Stomach (tissue), 9 donors: Measurements from ENCODE around the gene WNT5A. TPM values are rescaled to one million over a fixed set of nuclear protein-coding genes. Genes with fewer than 3 reads are reported as not detected.

Source experiments
- DNase-seq, 2 donors: peaks; one replicate each; pipeline versions ENCODE4 v3.0.0 to v3.0.0-alpha.2; 2013 to 2019
- H3K27ac ChIP-seq, 5 donors: fragments of 200-600 bp in 4 of 5; sonication (generic) in 4 of 5; one replicate each; pipeline ENCODE4 v1.5.1; 2013 to 2019; ENCODE audit warnings: mild to moderate bottlenecking in 1 of 5, moderate library complexity in 1 of 5
- H3K27me3 ChIP-seq, 3 donors: fragments of 200-600 bp; sonication (generic); one replicate each; pipeline ENCODE4 v1.5.1; 2017 to 2019; ENCODE audit warnings: mixed run types in 1 of 3
- H3K36me3 ChIP-seq, 4 donors: fragments of 200-600 bp; sonication (generic); 1 replicate in 3 of 4; 2 replicates in 1 of 4; pipeline ENCODE4 v1.5.1; 2016 to 2019
- H3K4me1 ChIP-seq, 4 donors: fragments of 200-600 bp; sonication (generic); one replicate each; pipeline ENCODE4 v1.5.1; 2016 to 2019
- H3K4me3 ChIP-seq, 4 donors: fragments of 200-600 bp; sonication (generic) in 3 of 4; one replicate each; pipeline ENCODE4 v1.5.1; 2016 to 2019; ENCODE audit warnings: mild to moderate bottlenecking in 1 of 4
- H3K9me3 ChIP-seq, 4 donors: fragments of 200-600 bp; sonication (generic); one replicate each; pipeline ENCODE4 v1.5.1; 2016 to 2019
- EP300 ChIP-seq: sonication (generic); formaldehyde crosslinking; IDR thresholded peaks from one replicate; pipeline ENCODE4 v1.6.1; 2017; ENCODE audit warnings: antibody characterized with exemption
- POLR2A ChIP-seq, 4 donors: fragments of 450-650 bp; IDR thresholded peaks; one replicate each; pipeline ENCODE4 v1.6.1; 2016; ENCODE audit warnings: antibody characterized with exemption in 4 of 4, control low read depth in 2 of 4, mild to moderate bottlenecking in 1 of 4, moderate library complexity in 1 of 4
- POLR2AphosphoS5 ChIP-seq, 3 donors: sonication (generic); formaldehyde crosslinking; IDR thresholded peaks; one replicate each; pipeline ENCODE4 v1.6.1; 2016; ENCODE audit warnings: antibody characterized with exemption in 3 of 3
- WGBS, 5 donors: extraction: QIAGEN DNeasy Blood & Tissue Kit in 3 of 5; methylation state at CpG; one replicate each; pipeline versions ENCODE4 v1.1.5 to v1.1.7; 2013 to 2018; 5-methylcytosine and 5-hydroxymethylcytosine counted together
- intact Hi-C: fragments of 100-400 bp; cut with DNase I; formaldehyde crosslinking; loops from one replicate; pipeline ENCODE4 v1.15.1; 2023; ENCODE audit warnings: low total_unique reads
- polyA plus RNA-seq, 3 donors: library from polyadenylated mRNA; stranded (reverse); fragments of 200-250 nt; gene quantifications; one replicate each; pipeline ENCODE4 v1.2.3, GENCODE V29; 2013
- total RNA-seq, 5 donors: library from RNA; depleted of rRNA; stranded (reverse); fragments of >200 nt; gene quantifications; one replicate each; pipeline versions ENCODE4 v1.1.0 to v1.2.3, GENCODE V29; 2014 to 2016
- TF ChIP-seq, protein P1 (sequence below), 7 experiments: fragments of 450-650 bp in 4 of 7; fragments of 200-600 bp in 3 of 7; sonication (generic) in 3 of 7; IDR thresholded peaks; one replicate each; pipeline ENCODE4 v1.5.1; 2016 to 2019; ENCODE audit warnings: antibody characterized with exemption in 7 of 7, control low read depth in 2 of 7, mild to moderate bottlenecking in 1 of 7
- donor health status: healthy with polysubstance abuse.
- donor health status: Bipolar disorder and iron deficiency.
- donor health status: healthy.

Gene WNT5A
- total and polyA plus RNA-seq, 8 donors = 1.2 to 44.2 (median 4.9) TPM

DNA sequence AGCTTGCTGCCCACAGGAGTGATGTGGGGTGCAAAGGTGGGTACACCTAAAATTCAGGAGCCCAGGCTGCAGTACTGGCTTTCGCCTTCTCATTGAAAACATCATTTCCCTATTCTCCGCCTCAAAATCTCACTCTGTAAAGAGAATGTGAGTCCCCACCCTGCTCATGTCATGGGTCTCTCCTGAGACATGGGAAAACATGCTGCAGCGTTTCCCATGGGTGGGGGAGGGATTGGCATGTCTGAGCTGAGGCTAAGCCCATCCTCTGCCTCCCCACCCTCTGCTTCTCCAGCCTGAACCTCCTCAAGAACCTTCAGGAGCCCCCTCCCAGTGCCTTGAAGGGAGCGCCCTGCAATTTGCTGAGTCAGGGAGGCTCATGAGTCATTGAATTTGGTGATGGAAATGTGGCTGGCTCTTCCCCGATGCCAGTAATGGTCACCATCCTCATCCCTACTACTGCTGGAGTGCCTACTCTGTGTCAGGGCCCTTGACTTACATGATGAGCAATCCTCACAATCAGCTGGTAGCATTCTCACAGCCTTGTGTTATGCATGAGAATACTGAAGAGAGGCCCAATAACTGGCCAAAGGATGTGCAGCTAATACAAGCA is 28.8 kb downstream of the WNT5A start:
- no peak overlapping the region for H3K27ac ChIP-seq
- intact Hi-C loops = no loop called here
- H3K4me3 ChIP-seq = no peak overlapping the region
- H3K27me3 ChIP-seq = no peaks in the 10 kb centered on the region
- TF ChIP-seq POLR2AphosphoS5 (IDR thresholded peaks at IDR 0.05) (no peak), EP300 (no peak), POLR2A (IDR thresholded peaks at IDR 0.05) (no peak)
- TF ChIP-seq, protein P1, sequence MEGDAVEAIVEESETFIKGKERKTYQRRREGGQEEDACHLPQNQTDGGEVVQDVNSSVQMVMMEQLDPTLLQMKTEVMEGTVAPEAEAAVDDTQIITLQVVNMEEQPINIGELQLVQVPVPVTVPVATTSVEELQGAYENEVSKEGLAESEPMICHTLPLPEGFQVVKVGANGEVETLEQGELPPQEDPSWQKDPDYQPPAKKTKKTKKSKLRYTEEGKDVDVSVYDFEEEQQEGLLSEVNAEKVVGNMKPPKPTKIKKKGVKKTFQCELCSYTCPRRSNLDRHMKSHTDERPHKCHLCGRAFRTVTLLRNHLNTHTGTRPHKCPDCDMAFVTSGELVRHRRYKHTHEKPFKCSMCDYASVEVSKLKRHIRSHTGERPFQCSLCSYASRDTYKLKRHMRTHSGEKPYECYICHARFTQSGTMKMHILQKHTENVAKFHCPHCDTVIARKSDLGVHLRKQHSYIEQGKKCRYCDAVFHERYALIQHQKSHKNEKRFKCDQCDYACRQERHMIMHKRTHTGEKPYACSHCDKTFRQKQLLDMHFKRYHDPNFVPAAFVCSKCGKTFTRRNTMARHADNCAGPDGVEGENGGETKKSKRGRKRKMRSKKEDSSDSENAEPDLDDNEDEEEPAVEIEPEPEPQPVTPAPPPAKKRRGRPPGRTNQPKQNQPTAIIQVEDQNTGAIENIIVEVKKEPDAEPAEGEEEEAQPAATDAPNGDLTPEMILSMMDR (IDR thresholded peaks at IDR 0.05) = no peak
- 68 to 74% (median 72%) methylated on average over 5 of the region's 5 CpGs for WGBS, 5 donors
- no peak for DNase-seq
- no peaks in the 10 kb centered on the region for H3K36me3 ChIP-seq
- H3K9me3 ChIP-seq = no peaks in the 10 kb centered on the region
- no peaks in the 10 kb centered on the region for H3K4me1 ChIP-seq

- H3K27ac ChIP-seq = no peak overlapping the region
- no peak for DNase-seq
- intact Hi-C loops = no loop called here
- H3K4me1 ChIP-seq = no peaks in the 10 kb centered on the region
- no peaks in the 10 kb centered on the region for H3K27me3 ChIP-seq
- no peaks in the 10 kb centered on the region for H3K9me3 ChIP-seq
- H3K4me3 ChIP-seq = no peak overlapping the region
- no peaks in the 10 kb centered on the region for H3K36me3 ChIP-seq
- 81 to 87% (median 86%) methylated on average over 12 of the region's 12 CpGs for WGBS, 5 donors
- no peak for TF ChIP-seq POLR2A (IDR thresholded peaks at IDR 0.05)
- no peak for TF ChIP-seq EP300
- TF ChIP-seq, protein P1 (IDR thresholded peaks at IDR 0.05) = no peak
- no peak for TF ChIP-seq POLR2AphosphoS5 (IDR thresholded peaks at IDR 0.05)
Measured at GRCh38 chr3:55455915-55456314, 31.2 kb downstream of the WNT5A start.

DNA sequence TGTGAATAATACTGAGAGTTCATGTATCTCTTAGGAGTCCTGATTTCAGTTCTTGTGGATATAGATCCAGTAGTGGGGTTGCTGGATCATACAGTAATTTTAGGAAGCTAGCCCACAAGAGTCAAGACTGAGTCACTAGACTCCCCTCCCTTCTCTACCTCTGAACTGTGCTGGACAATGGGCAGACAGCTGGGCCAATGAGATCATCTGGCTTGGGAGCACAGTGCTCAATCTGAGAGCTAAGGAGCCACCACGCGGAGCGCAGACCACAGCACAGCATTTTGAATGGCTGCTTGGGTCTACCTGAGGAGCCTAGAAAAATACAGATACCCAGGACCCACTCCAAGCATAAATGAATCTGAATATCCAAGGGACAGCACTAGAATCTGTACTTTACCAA is 32.5 kb downstream of the WNT5A start:
- 46 to 92% (median 71%) methylated on average over 2 to 3 of the region's 3 CpGs for WGBS, 5 donors
- Histone ChIP-seq H3K4me3 (no peak overlapping the region), H3K9me3 (no peaks in the 10 kb centered on the region), H3K27ac (no peak overlapping the region), H3K36me3 (no peaks in the 10 kb centered on the region), H3K4me1 (no peaks in the 10 kb centered on the region), H3K27me3 (no peaks in the 10 kb centered on the region)
- no peak for DNase-seq
- intact Hi-C loops = no loop called here
- TF ChIP-seq, protein P1 (IDR thresholded peaks at IDR 0.05) = no peak
- TF ChIP-seq EP300 (no peak), POLR2A (IDR thresholded peaks at IDR 0.05) (no peak), POLR2AphosphoS5 (IDR thresholded peaks at IDR 0.05) (no peak)

GRCh38 chr3:55453886-55454496 is 33.1 kb downstream of the WNT5A start:
- H3K27ac ChIP-seq = no peak overlapping the region
- no peaks in the 10 kb centered on the region for H3K9me3 ChIP-seq
- TF ChIP-seq POLR2A (IDR thresholded peaks at IDR 0.05) = no peak
- no peak for TF ChIP-seq EP300
- TF ChIP-seq POLR2AphosphoS5 (IDR thresholded peaks at IDR 0.05) = no peak
- TF ChIP-seq, protein P1 (IDR thresholded peaks at IDR 0.05) = no peak
- H3K36me3 ChIP-seq = no peaks in the 10 kb centered on the region
- no peaks in the 10 kb centered on the region for H3K4me1 ChIP-seq
- intact Hi-C loops = no loop called here
- WGBS, 5 donors = 71 to 83% (median 77%) methylated on average over 3 of the region's 3 CpGs
- DNase-seq = no peak
- H3K4me3 ChIP-seq = no peak overlapping the region
- H3K27me3 ChIP-seq = no peaks in the 10 kb centered on the region
